Effector memory CD8-positive, alpha-beta T cell (primary cell): Measurements from ENCODE around the gene SLC35E4.
A peak's percentile ranks its signal among the peaks of the same experiment; 100 is the strongest.
"Not testable (repeated sequence)": the region's sequence is repeated elsewhere in the genome, so short reads cannot be mapped to it uniquely, and the experiment has no call there.

ENCODE experiments used
- ATAC-seq: fragments of 150-1000 bp; cut with Tn5 transposase; replicated peaks from 2 replicates; pipeline ENCODE4 v1.10.0; 2021; ENCODE audit warnings: mild to moderate bottlenecking, moderate library complexity
- DNase-seq, 3 experiments: peaks; one replicate each; pipeline ENCODE4 v3.0.0; 2021
- H3K27ac Mint-ChIP-seq, 2 donors: one replicate each; pipeline ENCODE4 v1.8.0; 2022; ENCODE audit warnings: mild to moderate bottlenecking in 2 of 2, mixed read lengths in 2 of 2, moderate library complexity in 2 of 2
- H3K27me3 Mint-ChIP-seq, 2 donors: one replicate each; pipeline ENCODE4 v1.8.0; 2022; ENCODE audit warnings: mixed read lengths in 2 of 2
- H3K36me3 Mint-ChIP-seq: one replicate; pipeline ENCODE4 v1.8.0; 2022; ENCODE audit warnings: mild to moderate bottlenecking, moderate library complexity, mixed read lengths; ENCODE audit not compliant: insufficient read depth
- H3K4me1 Mint-ChIP-seq, 2 donors: one replicate each; pipeline ENCODE4 v1.8.0; 2022; ENCODE audit warnings: low read depth in 2 of 2, mixed read lengths in 2 of 2
- H3K4me3 Mint-ChIP-seq, 2 donors: one replicate each; pipeline ENCODE4 v1.8.0; 2022; ENCODE audit warnings: mild to moderate bottlenecking in 2 of 2, mixed read lengths in 2 of 2, moderate library complexity in 2 of 2
- H3K9me3 Mint-ChIP-seq, 2 donors: one replicate each; pipeline ENCODE4 v1.8.0; 2022; ENCODE audit warnings: mixed read lengths in 2 of 2

Gene SLC35E4

DNA sequence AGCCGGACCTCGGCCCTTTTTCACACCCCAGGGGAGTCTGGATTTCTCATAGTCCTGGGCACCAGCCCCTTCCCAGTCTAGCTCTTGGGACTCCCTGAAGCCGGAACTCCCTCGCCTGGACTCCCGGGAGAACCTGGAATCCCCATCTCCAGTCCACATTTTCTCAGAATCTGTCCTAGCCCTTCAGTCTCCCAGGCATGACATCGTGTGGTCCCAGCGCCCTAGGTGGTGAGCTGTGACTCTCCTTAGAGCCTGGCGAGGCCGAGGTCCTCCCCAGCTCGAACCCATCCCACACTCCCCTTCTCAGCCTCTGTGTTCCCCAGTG is 32.8 kb downstream of the SLC35E4 start:
- no peak for ATAC-seq
- peak overlapping the region; percentile 90 to 92 for H3K27ac Mint-ChIP-seq

GRCh38 chr22:30671071-30671470 is 35.5 kb downstream of the SLC35E4 start:
- Mint-ChIP-seq H3K4me1 (peaks cover 14 to 19% of the 10 kb centered on the region in 2 donors), H3K36me3 (peaks cover 15% of the 10 kb centered on the region), H3K9me3 (no peaks in the 10 kb centered on the region), H3K27me3 (no peaks in the 10 kb centered on the region), H3K27ac (peak overlapping the region in 1 of 2 donors; percentile 38), H3K4me3 (no peak overlapping the region)
- DNase-seq = no peak
- no peak for ATAC-seq

More for the DNA sequence above, 32.8 kb downstream of the SLC35E4 start:
- DNase-seq = no peak
- Mint-ChIP-seq H3K36me3 (peaks cover 25% of the 10 kb centered on the region), H3K9me3 (no peaks in the 10 kb centered on the region), H3K4me1 (peaks cover 25 to 26% of the 10 kb centered on the region in 2 donors), H3K4me3 (peak overlapping the region; percentile 81 to 90), H3K27me3 (no peaks in the 10 kb centered on the region)

- H3K36me3 Mint-ChIP-seq = peaks cover 4% of the 10 kb centered on the region
- H3K4me1 Mint-ChIP-seq = peaks cover 5% of the 10 kb centered on the region in 2 donors
- H3K27me3 Mint-ChIP-seq = peaks cover 0 to 14% of the 10 kb centered on the region in 2 donors
- no peak overlapping the region for H3K4me3 Mint-ChIP-seq
- H3K9me3 Mint-ChIP-seq = no peaks in the 10 kb centered on the region
- no peak for ATAC-seq
- no peak overlapping the region for H3K27ac Mint-ChIP-seq
- no peak for DNase-seq
Measured at GRCh38 chr22:30673136-30673535, 37.6 kb downstream of the SLC35E4 start.

DNA sequence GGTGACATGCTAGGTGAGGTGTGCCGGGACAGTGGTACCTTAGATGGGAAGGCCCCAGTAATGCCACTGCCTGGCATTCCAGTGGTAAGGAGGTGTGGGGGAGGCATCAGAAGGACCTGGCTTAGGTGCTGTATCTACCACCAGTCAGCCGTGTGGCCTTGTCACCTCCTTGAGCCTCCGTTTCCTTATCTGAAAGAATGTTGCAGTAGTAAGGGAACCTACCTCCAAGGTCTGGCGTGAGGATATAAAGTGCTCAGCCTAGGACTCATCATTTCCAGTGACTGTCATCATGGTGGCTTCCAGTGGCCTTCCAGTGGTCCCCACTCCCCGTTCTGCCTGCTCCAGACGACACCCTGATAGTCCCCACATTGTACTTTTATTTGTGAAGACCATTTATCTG is 38.9 kb downstream of the SLC35E4 start:
- Mint-ChIP-seq H3K36me3 (no peaks in the 10 kb centered on the region), H3K9me3 (no peaks in the 10 kb centered on the region), H3K27ac (no peak overlapping the region), H3K27me3 (peaks cover 7 to 26% of the 10 kb centered on the region in 2 donors), H3K4me3 (no peak overlapping the region), H3K4me1 (no peaks in the 10 kb centered on the region)
- ATAC-seq (no peak), DNase-seq (no peak)

DNA sequence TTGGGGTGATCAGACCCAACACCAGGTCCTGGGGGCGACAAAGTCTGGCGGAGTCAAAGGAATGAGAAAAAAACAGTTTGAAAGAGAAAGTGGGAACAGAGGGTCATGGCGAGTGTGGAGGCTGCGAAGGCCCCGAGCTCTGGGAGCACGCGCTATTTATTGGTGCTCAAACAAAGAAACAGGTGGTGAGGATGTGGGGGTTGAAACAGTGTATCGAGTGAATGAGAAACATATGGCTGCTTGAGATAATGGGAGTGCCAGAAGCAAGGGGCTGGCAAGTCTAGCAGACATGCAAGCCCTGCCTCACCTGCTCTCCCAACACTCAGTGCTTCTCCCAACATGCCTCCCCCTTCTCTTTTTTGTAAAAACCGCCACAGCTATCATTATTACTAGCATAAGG is 39.9 kb downstream of the SLC35E4 start:
- H3K4me3 Mint-ChIP-seq = no peak overlapping the region
- DNase-seq (no peak), ATAC-seq (no peak)
- no peaks in the 10 kb centered on the region for H3K36me3 Mint-ChIP-seq
- no peaks in the 10 kb centered on the region for H3K4me1 Mint-ChIP-seq
- H3K27ac Mint-ChIP-seq = no peak overlapping the region
- H3K27me3 Mint-ChIP-seq = peaks cover 9 to 27% of the 10 kb centered on the region in 2 donors
- no peaks in the 10 kb centered on the region for H3K9me3 Mint-ChIP-seq

GRCh38 chr22:30676565-30676964 is 41.0 kb downstream of the SLC35E4 start:
- H3K36me3 Mint-ChIP-seq, H3K27ac Mint-ChIP-seq, H3K9me3 Mint-ChIP-seq, H3K4me1 Mint-ChIP-seq, DNase-seq, H3K4me3 Mint-ChIP-seq, ATAC-seq: not testable (repeated sequence)
- H3K27me3 Mint-ChIP-seq = peaks cover 9 to 27% of the 10 kb centered on the region in 2 donors

- H3K27me3 Mint-ChIP-seq = peaks cover 9 to 40% of the 10 kb centered on the region in 2 donors
- H3K4me1 Mint-ChIP-seq, H3K9me3 Mint-ChIP-seq, DNase-seq, H3K4me3 Mint-ChIP-seq, ATAC-seq, H3K27ac Mint-ChIP-seq, H3K36me3 Mint-ChIP-seq: not testable (repeated sequence)
Measured at GRCh38 chr22:30679895-30680690, 44.5 kb downstream of the SLC35E4 start.

DNA sequence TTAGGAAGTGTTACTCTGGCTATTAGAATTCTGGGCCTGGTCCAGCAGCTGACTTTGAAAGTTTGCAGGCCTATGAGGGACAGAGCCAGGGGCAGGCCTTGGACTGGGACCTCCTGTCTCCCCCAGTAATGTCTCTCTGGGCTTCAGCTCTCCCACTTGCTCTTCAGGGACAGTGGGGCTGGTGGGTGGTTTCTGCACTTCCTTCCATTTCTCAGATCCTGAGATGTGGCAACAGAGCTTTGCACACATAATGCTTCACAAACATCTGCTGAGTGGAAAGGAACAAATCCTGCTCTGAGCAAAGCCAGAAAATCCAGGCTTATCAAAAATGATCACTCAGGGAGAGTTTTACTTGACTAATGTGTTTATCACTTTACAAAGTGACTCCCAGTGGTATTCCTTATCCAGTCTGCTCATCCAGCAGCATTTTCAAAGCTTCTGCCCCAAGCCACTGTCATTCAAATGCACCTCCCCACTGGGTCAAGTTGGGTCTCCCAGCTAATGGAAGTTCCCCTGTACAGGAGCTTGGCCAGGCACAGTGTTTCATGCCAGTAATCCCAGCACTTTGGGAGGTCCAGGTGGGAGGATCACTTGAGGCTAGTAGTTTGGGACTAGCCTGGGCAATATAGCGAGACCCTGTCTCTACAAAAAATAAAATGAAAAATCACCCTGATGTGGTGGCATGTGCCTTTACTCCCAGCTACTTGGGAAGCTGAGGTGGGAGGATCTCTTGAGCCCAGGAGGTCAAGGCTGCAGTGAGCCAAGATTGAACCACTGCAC is 45.6 kb downstream of the SLC35E4 start:
- ATAC-seq = no peak
- H3K36me3 Mint-ChIP-seq = no peaks in the 10 kb centered on the region
- no peak overlapping the region for H3K27ac Mint-ChIP-seq
- no peaks in the 10 kb centered on the region for H3K4me1 Mint-ChIP-seq
- H3K27me3 Mint-ChIP-seq = peaks cover 9 to 44% of the 10 kb centered on the region in 2 donors
- no peaks in the 10 kb centered on the region for H3K9me3 Mint-ChIP-seq
- no peak for DNase-seq
- H3K4me3 Mint-ChIP-seq = no peak overlapping the region

GRCh38 chr22:30681831-30682230 is 46.2 kb downstream of the SLC35E4 start:
- H3K4me3 Mint-ChIP-seq = no peak overlapping the region
- no peaks in the 10 kb centered on the region for H3K4me1 Mint-ChIP-seq
- peaks cover 9 to 43% of the 10 kb centered on the region in 2 donors for H3K27me3 Mint-ChIP-seq
- no peaks in the 10 kb centered on the region for H3K9me3 Mint-ChIP-seq
- H3K27ac Mint-ChIP-seq = no peak overlapping the region
- DNase-seq (no peak), ATAC-seq (no peak)
- H3K36me3 Mint-ChIP-seq = no peaks in the 10 kb centered on the region

GRCh38 chr22:30685178-30685577 is 49.6 kb downstream of the SLC35E4 start:
- Mint-ChIP-seq H3K4me1 (no peaks in the 10 kb centered on the region), H3K36me3 (no peaks in the 10 kb centered on the region), H3K9me3 (no peaks in the 10 kb centered on the region), H3K27me3 (peaks cover 0 to 17% of the 10 kb centered on the region in 2 donors), H3K4me3 (no peak overlapping the region), H3K27ac (no peak overlapping the region)
- DNase-seq (no peak), ATAC-seq (no peak)

DNA sequence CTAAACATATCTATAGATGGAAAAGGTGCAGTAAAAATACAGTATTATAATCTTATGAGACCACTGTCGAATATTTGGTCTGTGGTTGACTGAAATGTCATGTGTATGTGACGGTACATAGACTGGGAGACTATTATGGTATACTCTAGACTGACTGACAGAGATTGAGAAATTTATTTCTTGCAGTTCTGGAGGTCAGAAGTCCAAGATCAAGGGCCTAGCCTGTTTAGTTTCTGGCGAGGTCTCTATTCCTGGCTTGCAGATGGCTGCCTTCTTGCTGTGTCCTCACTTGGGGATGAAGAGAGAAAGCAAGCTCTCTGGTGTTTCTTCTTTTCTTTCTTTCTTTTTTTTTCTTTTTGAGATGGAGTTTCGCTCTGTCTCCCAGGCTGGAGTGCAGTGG is 51.8 kb downstream of the SLC35E4 start:
- Mint-ChIP-seq H3K9me3 (no peaks in the 10 kb centered on the region), H3K27me3 (peaks cover 0 to 17% of the 10 kb centered on the region in 2 donors), H3K4me3 (no peak overlapping the region), H3K36me3 (no peaks in the 10 kb centered on the region), H3K4me1 (no peaks in the 10 kb centered on the region), H3K27ac (no peak overlapping the region)
- ATAC-seq (no peak), DNase-seq (no peak)

DNA sequence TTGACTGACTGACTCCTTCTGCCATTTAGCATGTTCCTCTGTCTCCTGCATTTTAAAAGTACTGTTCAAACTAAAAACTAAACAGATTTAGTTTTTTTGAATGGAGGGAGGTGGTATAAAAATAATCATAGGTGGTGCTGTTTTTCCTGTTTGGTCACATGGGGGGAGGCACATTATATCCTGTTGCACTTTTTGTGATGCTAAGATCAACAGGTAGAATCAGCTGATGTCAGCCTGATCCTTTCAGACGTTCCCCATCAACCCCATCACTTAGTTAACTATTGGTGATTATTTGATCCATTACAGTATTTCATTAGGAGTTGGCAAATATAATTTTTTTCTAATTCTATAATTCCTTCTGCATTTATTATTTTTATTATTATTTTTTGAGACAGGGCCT is 54.0 kb downstream of the SLC35E4 start:
- peaks cover 0 to 3% of the 10 kb centered on the region in 2 donors for H3K4me1 Mint-ChIP-seq
- no peak for DNase-seq
- no peak overlapping the region for H3K4me3 Mint-ChIP-seq
- ATAC-seq = no peak
- no peak overlapping the region for H3K27ac Mint-ChIP-seq
- no peaks in the 10 kb centered on the region for H3K9me3 Mint-ChIP-seq
- peaks cover 7 to 20% of the 10 kb centered on the region in 2 donors for H3K27me3 Mint-ChIP-seq
- H3K36me3 Mint-ChIP-seq = no peaks in the 10 kb centered on the region

DNA sequence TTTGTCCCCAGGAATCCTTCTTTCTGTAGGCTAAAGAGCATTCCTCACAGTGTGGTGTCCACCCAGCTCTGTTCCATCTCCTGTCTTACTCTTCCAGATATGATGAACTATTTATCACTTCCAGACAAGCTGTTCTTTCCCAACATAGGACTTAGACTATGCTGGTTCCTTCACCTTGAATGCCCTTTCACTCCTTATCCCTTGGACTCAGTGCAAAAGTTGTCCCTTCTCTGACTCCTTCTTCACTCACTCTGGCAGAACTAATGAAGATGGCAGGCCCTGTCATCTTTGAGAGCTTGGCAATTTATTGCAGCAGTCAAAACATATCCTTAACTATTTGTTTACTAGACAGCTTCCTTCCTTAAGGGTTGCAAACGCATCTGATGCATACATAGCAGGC is 55.6 kb downstream of the SLC35E4 start:
- no peak for DNase-seq
- Mint-ChIP-seq H3K27me3 (peaks cover 12 to 24% of the 10 kb centered on the region in 2 donors), H3K27ac (no peak overlapping the region), H3K36me3 (no peaks in the 10 kb centered on the region), H3K4me1 (peaks cover 0 to 7% of the 10 kb centered on the region in 2 donors), H3K9me3 (no peaks in the 10 kb centered on the region), H3K4me3 (no peak overlapping the region)
- no peak for ATAC-seq

DNA sequence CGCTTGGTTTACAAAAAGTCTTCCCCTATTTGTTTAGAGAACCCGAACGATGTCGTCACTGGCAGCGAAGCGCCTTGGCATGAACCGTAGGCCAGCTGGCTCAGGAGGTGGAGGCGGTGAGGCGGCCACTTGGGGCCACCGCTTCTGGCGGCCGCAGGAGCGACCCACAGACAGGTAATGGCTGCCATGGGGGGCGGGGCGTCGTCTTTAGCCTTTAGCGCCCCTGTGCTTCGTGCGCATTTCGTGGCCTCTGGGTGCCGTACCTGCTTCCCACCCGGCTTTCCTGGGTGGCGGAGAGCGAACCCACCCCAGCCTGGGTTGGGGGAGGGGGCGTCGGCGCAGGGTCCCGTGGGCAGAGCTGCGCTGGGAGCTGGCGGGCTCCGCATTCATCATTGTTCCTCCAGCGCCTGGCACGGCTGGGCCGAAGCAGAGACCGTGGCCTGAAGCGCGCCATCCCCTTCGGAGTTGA is 58.6 kb downstream of the SLC35E4 start:
- peaks cover 12 to 24% of the 10 kb centered on the region in 2 donors for H3K27me3 Mint-ChIP-seq

More for the DNA sequence above, 58.6 kb downstream of the SLC35E4 start:
- Mint-ChIP-seq H3K36me3 (no peaks in the 10 kb centered on the region), H3K4me3 (peak overlapping the region; percentile 80 to 81), H3K27ac (peak overlapping the region in 1 of 2 donors; percentile 49), H3K9me3 (no peaks in the 10 kb centered on the region), H3K4me1 (peaks cover 0 to 7% of the 10 kb centered on the region in 2 donors)
- ATAC-seq (peak; percentile 74), DNase-seq (peak; percentile 23 to 30 (median 29))
